22Rv1 (cell line): Measurements from ENCODE around the gene CCDC15.
"Not testable (repeated sequence)": the region's sequence is repeated elsewhere in the genome, so short reads cannot be mapped to it uniquely, and the experiment has no call there.

Source experiments
- CTCF ChIP-seq: fragments of 450-650 bp; IDR thresholded peaks from 2 replicates; pipeline ENCODE4 v1.5.1; 2017; ENCODE audit warnings: mild to moderate bottlenecking
- ZFX ChIP-seq: fragments of 450-650 bp; IDR thresholded peaks from 2 replicates; pipeline ENCODE4 v1.6.1; 2017; ENCODE audit warnings: antibody characterized with exemption, borderline replicate concordance

- not testable (repeated sequence) for TF ChIP-seq CTCF, ZFX
Observed at GRCh38 chr11:125089481-125089880, 135.5 kb downstream of the CCDC15 start.
